Subcutaneous adipose tissue (tissue), 4 donors: ENCODE measurements around the gene SCAF8. TPM values are rescaled to one million over a fixed set of nuclear protein-coding genes. Genes with fewer than 3 reads are reported as not detected.

Source experiments
- total RNA-seq, 4 donors: library from RNA; depleted of rRNA; stranded (reverse); fragments of >200 nt; gene quantifications; one replicate each; pipeline ENCODE4 v1.1.0, GENCODE V29; 2016
- TF ChIP-seq, protein P1 (sequence below): fragments of 450-650 bp; IDR thresholded peaks from one replicate; pipeline ENCODE4 v1.5.1; 2016; ENCODE audit warnings: low read depth, mild to moderate bottlenecking, control low read depth, antibody characterized with exemption, moderate library complexity

The SCAF8 gene
- total RNA-seq, 4 donors from 2014 or later: 31.1 to 42.9 (median 38.2) TPM

DNA sequence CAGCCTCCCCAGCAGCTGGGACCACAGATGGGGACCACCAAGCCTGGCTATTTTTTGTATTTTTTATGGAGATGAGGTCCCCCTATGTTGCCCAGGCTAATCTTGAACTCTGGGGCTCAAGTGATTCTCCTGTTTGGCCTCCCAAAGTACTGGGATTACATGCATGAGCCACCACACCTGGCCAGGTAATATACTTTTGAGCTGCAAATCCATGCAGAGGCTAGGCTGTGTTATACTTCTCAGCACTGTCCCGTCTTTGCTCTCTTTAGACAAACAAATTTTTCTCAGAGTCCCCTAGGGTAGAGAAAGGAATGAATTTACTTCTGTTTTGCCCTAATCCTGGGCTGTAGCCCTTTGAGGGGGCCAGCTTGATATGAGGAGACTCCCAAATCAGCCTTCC lies 13.4 kb upstream of the SCAF8 start:
- TF ChIP-seq, protein P1, sequence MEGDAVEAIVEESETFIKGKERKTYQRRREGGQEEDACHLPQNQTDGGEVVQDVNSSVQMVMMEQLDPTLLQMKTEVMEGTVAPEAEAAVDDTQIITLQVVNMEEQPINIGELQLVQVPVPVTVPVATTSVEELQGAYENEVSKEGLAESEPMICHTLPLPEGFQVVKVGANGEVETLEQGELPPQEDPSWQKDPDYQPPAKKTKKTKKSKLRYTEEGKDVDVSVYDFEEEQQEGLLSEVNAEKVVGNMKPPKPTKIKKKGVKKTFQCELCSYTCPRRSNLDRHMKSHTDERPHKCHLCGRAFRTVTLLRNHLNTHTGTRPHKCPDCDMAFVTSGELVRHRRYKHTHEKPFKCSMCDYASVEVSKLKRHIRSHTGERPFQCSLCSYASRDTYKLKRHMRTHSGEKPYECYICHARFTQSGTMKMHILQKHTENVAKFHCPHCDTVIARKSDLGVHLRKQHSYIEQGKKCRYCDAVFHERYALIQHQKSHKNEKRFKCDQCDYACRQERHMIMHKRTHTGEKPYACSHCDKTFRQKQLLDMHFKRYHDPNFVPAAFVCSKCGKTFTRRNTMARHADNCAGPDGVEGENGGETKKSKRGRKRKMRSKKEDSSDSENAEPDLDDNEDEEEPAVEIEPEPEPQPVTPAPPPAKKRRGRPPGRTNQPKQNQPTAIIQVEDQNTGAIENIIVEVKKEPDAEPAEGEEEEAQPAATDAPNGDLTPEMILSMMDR: no peak

DNA sequence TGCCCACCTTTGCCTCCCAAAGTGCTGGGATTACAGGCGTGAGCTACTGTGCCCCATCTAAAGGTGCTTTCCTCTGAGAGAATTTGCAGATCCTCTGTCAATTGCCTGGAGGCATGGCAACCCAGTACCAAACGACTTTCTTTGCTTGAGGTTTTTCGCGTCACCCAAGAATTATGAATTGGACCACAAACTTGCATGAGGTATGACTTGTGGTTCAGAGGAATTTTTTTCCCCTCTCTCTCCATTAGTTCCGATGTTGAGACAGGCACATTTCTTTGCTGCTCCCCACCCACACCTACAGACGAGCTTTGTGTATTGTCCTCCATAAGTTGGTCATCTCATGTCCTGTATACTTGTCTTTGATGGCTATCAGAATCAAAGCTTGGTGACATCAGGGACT lies 11.8 kb upstream of the SCAF8 start:
- TF ChIP-seq, protein P1: no peak

DNA sequence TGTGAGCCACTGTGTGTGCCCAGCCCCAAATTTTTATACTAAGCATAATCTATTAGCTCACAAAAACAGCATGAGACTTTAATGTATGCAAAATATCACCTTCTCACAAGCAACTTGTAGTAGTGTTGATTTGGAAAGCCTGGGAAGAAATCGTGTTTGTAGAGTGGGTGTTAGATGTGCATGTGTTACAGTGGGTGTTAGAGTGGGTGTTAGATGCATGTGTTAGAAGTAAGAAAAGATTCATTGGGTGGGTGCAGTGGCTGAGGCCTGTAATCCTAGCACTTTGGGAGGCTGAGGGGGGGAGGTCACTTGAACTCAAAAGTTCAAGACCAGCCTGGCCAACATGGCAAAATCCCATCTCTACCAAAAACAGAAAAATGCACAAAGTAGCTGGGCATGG lies 6.3 kb upstream of the SCAF8 start:
- TF ChIP-seq, protein P1: no peak

DNA sequence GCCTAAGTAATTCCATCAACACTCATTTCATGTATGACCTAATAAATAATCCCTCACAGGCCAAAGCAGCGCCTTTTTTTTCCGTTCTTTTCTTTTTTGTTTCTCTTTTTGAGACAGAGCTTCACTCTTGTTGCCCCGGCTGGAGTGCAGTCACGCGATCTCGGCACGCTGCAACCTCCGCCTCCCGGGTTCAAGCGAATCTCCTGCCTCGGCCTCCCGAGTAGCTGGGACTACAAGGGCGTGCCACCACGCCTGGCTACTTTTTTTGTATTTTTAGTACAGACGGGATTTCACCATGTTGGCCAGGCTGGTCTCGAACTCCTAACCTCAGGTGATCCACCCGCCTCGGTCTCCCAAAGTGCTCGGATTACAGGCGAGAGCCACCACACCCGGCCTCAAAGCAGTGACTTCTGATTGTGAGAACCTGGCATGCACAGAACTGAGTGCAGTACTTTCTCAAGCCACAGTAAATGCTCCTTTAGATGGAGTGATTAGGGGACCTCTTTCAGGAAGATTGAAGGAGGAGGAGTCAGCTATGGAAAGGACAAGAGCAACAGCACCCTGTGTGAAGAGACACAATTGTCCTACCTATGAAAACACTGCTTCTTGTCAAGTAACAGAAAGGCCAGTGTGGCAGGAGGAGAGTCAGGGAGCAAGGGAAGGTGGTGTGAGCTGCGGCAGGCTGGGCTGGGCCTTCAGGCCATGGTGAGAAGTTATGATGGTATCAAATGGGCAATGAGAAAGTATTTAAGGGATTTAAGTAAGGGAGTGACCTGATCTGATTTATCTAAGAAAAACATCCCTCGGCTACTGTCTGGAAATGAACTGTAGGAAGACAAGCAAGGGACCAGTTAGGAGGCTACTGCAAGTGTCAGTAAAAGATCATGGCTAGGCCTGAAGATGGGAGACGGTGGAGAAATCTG lies 1.7 kb upstream of the SCAF8 start:
- TF ChIP-seq, protein P1: no peak

DNA sequence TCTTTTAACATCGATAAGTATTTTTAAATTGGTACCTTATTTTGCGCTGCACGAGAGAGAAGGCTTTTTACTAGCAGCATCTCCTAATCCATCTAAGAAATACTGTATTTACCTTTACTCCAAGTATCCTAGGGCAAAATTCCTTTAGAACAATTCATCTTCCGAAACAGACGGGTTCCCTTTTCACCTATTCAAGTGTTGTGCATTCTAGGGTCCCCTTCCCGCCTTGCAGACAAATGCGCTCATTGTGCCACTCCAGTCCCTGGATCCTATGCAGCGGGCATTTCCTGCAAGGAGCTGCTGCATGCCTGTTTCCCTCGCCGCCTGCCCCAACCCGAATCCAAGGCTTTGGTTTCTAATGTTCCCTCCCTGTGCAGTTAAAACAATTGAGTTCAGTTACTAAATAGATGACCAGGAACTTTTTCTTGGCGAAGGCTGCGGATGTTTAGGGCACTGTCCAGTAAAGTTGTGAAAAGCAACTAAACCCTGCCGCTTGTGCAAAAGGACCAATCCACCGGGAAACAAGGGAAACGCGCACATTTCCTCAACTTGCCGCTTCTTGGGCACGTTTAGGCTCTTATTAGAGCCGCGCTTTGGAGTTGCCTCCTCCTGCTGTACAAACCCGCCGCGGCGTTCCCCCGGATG lies 556 bp upstream of the SCAF8 start:
- TF ChIP-seq, protein P1: no peak

DNA sequence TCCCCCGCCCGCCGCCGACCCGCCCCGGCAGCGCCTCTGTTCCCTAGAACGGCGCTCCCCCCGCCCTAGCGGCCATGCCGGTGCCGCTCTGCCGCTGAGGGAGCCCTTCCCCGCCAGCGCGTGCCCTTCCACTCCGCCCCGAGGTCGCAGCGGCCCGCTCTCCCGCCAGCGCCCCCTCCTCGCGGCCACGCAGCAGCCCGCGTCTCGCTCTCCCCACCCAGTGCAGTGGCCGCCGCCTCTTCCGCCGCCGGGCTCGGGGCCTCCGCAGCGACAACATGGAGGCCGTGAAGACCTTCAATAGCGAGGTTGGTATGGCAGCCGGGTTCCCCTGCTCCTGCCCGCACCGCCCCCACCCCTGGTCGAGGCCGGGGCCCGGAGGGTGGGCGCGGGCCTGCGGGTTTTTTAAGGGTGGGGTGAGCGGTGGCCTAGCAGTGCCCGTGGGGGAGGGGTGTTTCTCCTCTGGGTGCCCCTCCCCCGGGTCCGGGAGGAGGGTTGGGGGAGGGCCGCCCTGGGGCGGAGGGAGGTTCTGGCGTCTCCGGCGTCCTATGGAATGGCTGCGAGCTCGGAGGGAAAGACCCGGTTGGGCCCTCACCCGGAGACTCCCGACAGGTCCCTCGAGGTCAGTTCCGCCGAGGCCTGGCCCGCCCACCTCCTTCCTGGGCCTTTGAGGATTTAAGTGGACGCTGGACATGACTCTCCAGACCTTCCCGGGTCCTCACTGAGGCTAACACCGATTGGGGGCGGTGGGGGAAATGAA lies 588 bp downstream of the SCAF8 start:
- TF ChIP-seq, protein P1: no peak
